Keratinocyte (primary cell): ENCODE results near the gene FOCAD.

Experiments used
- EZH2 ChIP-seq: IDR thresholded peaks from one replicate; pipeline ENCODE4 v1.6.1; 2012; ENCODE audit warnings: inconsistent platforms, mild to moderate bottlenecking, low read length, moderate library complexity
- TF ChIP-seq, protein P1 (sequence below), 3 experiments: IDR thresholded peaks in 1 of 3; conservative IDR thresholded peaks in 1 of 3; optimal IDR thresholded peaks in 1 of 3; 2 replicates in 2 of 3; 3 replicates in 1 of 3; pipeline versions ENCODE3 to v1.5.1; 2011; ENCODE audit warnings: low read length in 3 of 3, mild to moderate bottlenecking in 3 of 3, moderate library complexity in 2 of 3, control low read depth in 1 of 3, inconsistent platforms in 1 of 3; ENCODE audit not compliant: insufficient read depth in 2 of 3; ENCODE audit errors: extremely low read depth in 1 of 3

DNA sequence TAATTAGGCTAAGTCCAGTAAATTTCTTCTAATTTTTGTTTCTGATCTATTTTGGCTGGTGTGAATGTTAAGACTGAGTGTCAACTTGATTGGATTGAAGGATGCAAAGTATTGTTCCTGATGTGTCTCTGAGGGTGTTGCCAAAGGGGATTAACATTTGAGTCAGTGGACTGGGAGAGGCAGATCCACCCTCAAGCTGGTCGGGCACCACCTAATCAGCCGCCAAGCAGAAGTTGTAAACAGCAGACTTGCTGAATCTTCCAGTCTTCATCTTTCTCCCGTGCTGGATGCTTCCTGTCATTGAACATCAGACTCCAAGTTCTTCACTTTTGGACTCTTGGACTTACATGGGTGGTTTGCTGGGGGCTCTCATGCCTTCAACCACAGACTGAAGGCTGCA is 40.4 kb upstream of the FOCAD start:
- TF ChIP-seq, protein P1, sequence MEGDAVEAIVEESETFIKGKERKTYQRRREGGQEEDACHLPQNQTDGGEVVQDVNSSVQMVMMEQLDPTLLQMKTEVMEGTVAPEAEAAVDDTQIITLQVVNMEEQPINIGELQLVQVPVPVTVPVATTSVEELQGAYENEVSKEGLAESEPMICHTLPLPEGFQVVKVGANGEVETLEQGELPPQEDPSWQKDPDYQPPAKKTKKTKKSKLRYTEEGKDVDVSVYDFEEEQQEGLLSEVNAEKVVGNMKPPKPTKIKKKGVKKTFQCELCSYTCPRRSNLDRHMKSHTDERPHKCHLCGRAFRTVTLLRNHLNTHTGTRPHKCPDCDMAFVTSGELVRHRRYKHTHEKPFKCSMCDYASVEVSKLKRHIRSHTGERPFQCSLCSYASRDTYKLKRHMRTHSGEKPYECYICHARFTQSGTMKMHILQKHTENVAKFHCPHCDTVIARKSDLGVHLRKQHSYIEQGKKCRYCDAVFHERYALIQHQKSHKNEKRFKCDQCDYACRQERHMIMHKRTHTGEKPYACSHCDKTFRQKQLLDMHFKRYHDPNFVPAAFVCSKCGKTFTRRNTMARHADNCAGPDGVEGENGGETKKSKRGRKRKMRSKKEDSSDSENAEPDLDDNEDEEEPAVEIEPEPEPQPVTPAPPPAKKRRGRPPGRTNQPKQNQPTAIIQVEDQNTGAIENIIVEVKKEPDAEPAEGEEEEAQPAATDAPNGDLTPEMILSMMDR (optimal IDR thresholded peaks at IDR 0.05 in 1 of 3, IDR thresholded peaks at IDR 0.05 in 1 of 3, conservative IDR thresholded peaks at IDR 0.05 in 1 of 3; ENCODE audit: extremely low read depth in 1 of 3, insufficient read depth in 2 of 3, low read length in 3 of 3), result no peak
- no peak for TF ChIP-seq EZH2
